IMR-90 (cell line): Measurements from ENCODE around the gene PHETA1.

Experiments used
- BHLHE40 ChIP-seq: fragments of 150-350 bp; IDR thresholded peaks from 2 replicates; pipeline ENCODE4 v1.6.1; 2016; ENCODE audit warnings: mild to moderate bottlenecking, low read depth, low read length
- CEBPB ChIP-seq: IDR thresholded peaks from 2 replicates; pipeline ENCODE4 v1.6.1; 2012; ENCODE audit warnings: low read depth, low read length, improper control_type of control experiment
- CHD1 ChIP-seq: IDR thresholded peaks from 2 replicates; pipeline ENCODE4 v1.6.1; 2012; ENCODE audit warnings: low read depth, low read length, improper control_type of control experiment
- FOS ChIP-seq: fragments of 150-350 bp; IDR thresholded peaks from 2 replicates; pipeline ENCODE4 v1.6.1; 2016; ENCODE audit warnings: low read depth, low read length
- MAFK ChIP-seq: IDR thresholded peaks from 2 replicates; pipeline ENCODE4 v1.6.1; 2012; ENCODE audit warnings: low read depth, low read length, improper control_type of control experiment
- MAZ ChIP-seq: IDR thresholded peaks from 2 replicates; pipeline ENCODE4 v1.6.1; 2012; ENCODE audit warnings: low read depth, mild to moderate bottlenecking, low read length, improper control_type of control experiment, moderate library complexity, borderline replicate concordance
- MXI1 ChIP-seq: IDR thresholded peaks from 2 replicates; pipeline ENCODE4 v1.6.1; 2012; ENCODE audit warnings: low read depth, mild to moderate bottlenecking, low read length, moderate library complexity, borderline replicate concordance
- NFE2L2 ChIP-seq: fragments of 150-350 bp; IDR thresholded peaks from 2 replicates; pipeline ENCODE4 v1.6.1; 2016; ENCODE audit warnings: low read depth, mild to moderate bottlenecking, low read length
- POLR2A ChIP-seq: IDR thresholded peaks from 2 replicates; pipeline ENCODE4 v1.6.1; 2012; ENCODE audit warnings: mild to moderate bottlenecking, low read depth, low read length
- RAD21 ChIP-seq: IDR thresholded peaks from 2 replicates; pipeline ENCODE4 v1.6.1; 2012; ENCODE audit warnings: low read length, improper control_type of control experiment
- RCOR1 ChIP-seq: IDR thresholded peaks from 2 replicates; pipeline ENCODE4 v1.6.1; 2012; ENCODE audit warnings: mild to moderate bottlenecking, low read length, improper control_type of control experiment; ENCODE audit not compliant: insufficient replicate concordance
- SMC3 ChIP-seq: fragments of 150-350 bp; IDR thresholded peaks from 2 replicates; pipeline ENCODE4 v1.6.1; 2016; ENCODE audit warnings: low read depth, mild to moderate bottlenecking, antibody characterized with exemption, low read length, moderate library complexity
- USF2 ChIP-seq: fragments of 150-350 bp; IDR thresholded peaks from 2 replicates; pipeline ENCODE4 v1.6.1; 2017; ENCODE audit warnings: mild to moderate bottlenecking, antibody characterized with exemption, low read length, low read depth
- TF ChIP-seq, protein P1 (sequence below): conservative IDR thresholded peaks from 2 replicates; pipeline ENCODE4 v1.5.1; 2012; ENCODE audit warnings: mild to moderate bottlenecking, low read depth, low read length, improper control_type of control experiment

- TF ChIP-seq POLR2A (no peak), MAZ (no peak), MAFK (no peak), NFE2L2 (no peak), SMC3 (no peak), CEBPB (no peak), MXI1 (no peak), USF2 (no peak), BHLHE40 (no peak), FOS (no peak), CHD1 (no peak), RCOR1 (no peak), RAD21 (no peak)
- TF ChIP-seq, protein P1, sequence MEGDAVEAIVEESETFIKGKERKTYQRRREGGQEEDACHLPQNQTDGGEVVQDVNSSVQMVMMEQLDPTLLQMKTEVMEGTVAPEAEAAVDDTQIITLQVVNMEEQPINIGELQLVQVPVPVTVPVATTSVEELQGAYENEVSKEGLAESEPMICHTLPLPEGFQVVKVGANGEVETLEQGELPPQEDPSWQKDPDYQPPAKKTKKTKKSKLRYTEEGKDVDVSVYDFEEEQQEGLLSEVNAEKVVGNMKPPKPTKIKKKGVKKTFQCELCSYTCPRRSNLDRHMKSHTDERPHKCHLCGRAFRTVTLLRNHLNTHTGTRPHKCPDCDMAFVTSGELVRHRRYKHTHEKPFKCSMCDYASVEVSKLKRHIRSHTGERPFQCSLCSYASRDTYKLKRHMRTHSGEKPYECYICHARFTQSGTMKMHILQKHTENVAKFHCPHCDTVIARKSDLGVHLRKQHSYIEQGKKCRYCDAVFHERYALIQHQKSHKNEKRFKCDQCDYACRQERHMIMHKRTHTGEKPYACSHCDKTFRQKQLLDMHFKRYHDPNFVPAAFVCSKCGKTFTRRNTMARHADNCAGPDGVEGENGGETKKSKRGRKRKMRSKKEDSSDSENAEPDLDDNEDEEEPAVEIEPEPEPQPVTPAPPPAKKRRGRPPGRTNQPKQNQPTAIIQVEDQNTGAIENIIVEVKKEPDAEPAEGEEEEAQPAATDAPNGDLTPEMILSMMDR, result no peak
Observed at GRCh38 chr12:111314953-111315539, 53.8 kb downstream of the PHETA1 start.
